Measurements from ENCODE around the gene NPHP4.

Gene NPHP4

GRCh38 chr1:5839161-5839880 is 152.9 kb downstream of the NPHP4 start:
- TF ChIP-seq CTCF (IDR thresholded peaks at IDR 0.05; ENCODE audit: control extremely low read depth, extremely low read depth, low read depth, missing control alignments) = no peak
- ChIA-PET CTCF (no interaction called here), POLR2A (no interaction called here)
- no peak for DNase-seq (ENCODE audit: extremely low spot score)

DNA sequence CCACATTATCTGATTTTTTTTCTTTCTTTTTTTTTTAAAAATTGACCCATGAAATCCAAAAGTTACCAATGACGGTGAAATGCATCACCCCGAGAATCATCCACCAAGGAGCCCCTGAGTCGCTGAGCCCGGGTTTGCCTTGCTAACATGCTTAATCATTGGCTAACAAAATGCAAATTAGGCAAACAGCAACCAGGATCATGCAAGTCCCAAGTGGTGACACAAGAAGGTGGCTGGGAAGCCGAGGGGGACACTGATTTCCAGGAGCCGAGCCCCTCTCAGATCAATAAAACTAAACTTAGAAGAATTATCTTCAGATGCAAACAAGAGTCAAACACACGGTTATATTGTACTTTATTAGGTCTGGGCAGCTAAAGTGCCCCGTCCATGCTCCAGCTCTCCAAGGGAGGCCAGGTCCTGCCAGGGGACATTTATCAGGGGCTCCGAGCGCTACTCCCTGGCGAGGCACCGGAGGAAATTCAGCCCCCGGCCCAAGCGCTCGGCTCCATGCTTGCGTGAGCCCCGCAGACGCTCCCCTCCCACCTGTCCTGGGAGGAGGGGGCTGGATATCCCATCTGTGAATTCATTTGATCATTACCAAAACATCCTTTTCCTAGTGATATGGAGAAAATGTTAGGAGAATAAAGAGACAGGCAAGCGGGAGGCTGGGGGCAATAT is 154.1 kb downstream of the NPHP4 start:
- DNase-seq (ENCODE audit: extremely low spot score) = no peak
- no peak for TF ChIP-seq CTCF (IDR thresholded peaks at IDR 0.05; ENCODE audit: control extremely low read depth, extremely low read depth, low read depth, missing control alignments)
- ChIA-PET CTCF (no interaction called here), POLR2A (no interaction called here)

DNA sequence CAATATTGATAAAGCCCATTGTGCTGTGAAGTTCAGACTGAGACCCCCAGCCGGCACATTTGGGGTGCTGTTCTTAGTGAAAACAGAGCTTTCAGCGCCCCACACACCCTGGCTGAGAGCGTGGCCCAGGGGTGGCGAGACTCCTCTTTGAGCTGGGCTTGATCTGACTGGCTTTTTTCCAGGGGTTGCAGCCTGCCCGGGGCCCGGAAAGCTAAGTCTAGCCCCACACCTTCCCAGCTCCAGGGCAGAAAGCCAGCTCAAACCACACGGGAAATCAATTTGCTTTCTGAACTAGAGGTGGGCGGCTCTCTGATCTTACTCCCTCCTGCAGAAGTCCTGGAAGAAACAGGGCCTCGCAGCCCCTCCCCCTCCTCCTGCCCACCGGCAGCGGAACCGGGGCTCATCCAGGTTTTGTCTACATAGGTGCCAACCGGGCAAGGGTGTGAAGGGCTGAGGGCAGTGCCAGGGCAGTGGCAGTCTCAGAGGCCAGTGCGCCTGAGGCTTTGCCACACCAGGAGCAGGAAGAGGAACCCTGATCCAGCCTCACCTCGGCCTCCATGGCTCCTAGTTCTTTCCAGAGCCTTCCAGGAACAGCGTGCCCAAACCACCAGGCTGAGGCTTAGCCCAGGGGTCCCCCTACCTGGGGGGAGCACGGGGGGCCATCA is 155.3 kb downstream of the NPHP4 start:
- TF ChIP-seq CTCF (IDR thresholded peaks at IDR 0.05; ENCODE audit: control extremely low read depth, extremely low read depth, low read depth, missing control alignments) = no peak
- ChIA-PET POLR2A (no interaction called here), CTCF (no interaction called here)
- DNase-seq (ENCODE audit: extremely low spot score) = no peak

DNA sequence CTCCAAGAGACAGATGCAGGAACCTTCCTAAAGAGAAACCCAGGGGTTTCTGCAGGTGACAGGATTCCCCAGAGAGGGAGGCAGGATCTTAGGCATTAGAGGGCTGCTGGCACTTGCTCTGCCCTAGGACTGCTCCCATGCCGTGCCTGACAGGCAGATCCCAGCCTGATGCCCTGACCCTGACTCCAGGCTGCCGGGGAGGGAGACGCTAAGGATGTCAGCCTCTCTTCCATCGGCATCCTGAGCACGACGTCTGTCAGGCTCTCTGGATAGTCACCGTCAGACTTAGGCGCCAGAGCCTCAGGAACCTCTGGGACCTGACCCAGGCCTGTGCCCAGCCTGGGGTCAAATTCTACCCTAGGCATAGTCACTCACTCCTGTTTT is 157.1 kb downstream of the NPHP4 start:
- TF ChIP-seq CTCF (IDR thresholded peaks at IDR 0.05; ENCODE audit: control extremely low read depth, extremely low read depth, low read depth, missing control alignments) = no peak
- CTCF ChIA-PET = no interaction called here
- no peak for DNase-seq (ENCODE audit: extremely low spot score)
- POLR2A ChIA-PET = no interaction called here

GRCh38 chr1:5834477-5835178 is 157.6 kb downstream of the NPHP4 start:
- CTCF ChIA-PET = no interaction called here
- POLR2A ChIA-PET = no interaction called here
- DNase-seq (ENCODE audit: extremely low spot score) = no peak
- no peak for TF ChIP-seq CTCF (IDR thresholded peaks at IDR 0.05; ENCODE audit: control extremely low read depth, extremely low read depth, low read depth, missing control alignments)

DNA sequence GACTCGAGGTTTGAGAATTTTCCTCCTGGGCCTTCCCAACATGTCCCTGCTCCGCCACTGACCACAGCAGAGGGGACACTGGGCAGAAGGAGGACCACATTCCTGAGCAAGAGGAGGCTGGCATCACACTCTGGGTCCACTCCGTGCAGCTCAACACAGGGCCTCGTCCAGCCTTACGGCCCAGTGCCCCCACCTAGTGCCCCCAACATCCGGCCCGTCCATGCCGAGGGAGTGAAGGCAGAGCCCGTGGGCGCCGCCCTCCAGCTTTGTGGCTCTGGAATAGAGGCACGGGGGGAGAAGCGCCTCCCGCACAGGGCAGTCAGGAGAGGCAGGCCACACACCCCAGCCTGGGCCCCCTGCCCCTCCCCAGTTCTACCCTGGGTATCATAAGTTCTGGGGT is 158.3 kb downstream of the NPHP4 start:
- no peak for TF ChIP-seq CTCF (IDR thresholded peaks at IDR 0.05; ENCODE audit: control extremely low read depth, extremely low read depth, low read depth, missing control alignments)
- CTCF ChIA-PET = no interaction called here
- POLR2A ChIA-PET = no interaction called here
- no peak for DNase-seq (ENCODE audit: extremely low spot score)

All from GM10248 (cell line).